Activated CD4-positive, alpha-beta T cell treated with anti-CD3 and anti-CD28 coated beads for 36 hours (primary cell): ENCODE data around the gene GULP1. TPM values are rescaled to one million over a fixed set of nuclear protein-coding genes. Genes with fewer than 3 reads are reported as not detected.

Experiments
- ATAC-seq: fragments of 200-7000 bp; cut with Tn5 transposase; one replicate; pipeline ENCODE4 v1.10.0; 2021; ENCODE audit warnings: mild to moderate bottlenecking, moderate library complexity
- CTCF ChIA-PET: fragments of 350-600 bp; sonication (Branson Sonifier 250); formaldehyde crosslinking; loops from one replicate; lab custom pipeline; 2021; ENCODE audit warnings: antibody characterized with exemption; lab: Charles Lee
- POLR2A ChIA-PET: fragments of 350-600 bp; sonication (Branson Sonifier 250); formaldehyde crosslinking; loops from one replicate; lab custom pipeline; 2021; ENCODE audit warnings: antibody characterized with exemption, inconsistent platforms; lab: Charles Lee
- DNase-seq: peaks from one replicate; pipeline ENCODE4 v3.0.0-alpha.2; 2020
- H3K27ac Mint-ChIP-seq: one replicate; pipeline ENCODE4 v1.8.0; 2021; ENCODE audit warnings: mixed read lengths
- H3K27me3 Mint-ChIP-seq: one replicate; pipeline ENCODE4 v1.8.0; 2021; ENCODE audit warnings: mixed read lengths
- H3K36me3 Mint-ChIP-seq: one replicate; pipeline ENCODE4 v1.8.0; 2021; ENCODE audit warnings: low read depth, mixed read lengths
- H3K4me1 Mint-ChIP-seq: one replicate; pipeline ENCODE4 v1.8.0; 2021; ENCODE audit warnings: mixed read lengths
- H3K4me3 Mint-ChIP-seq: one replicate; pipeline ENCODE4 v1.8.0; 2021; ENCODE audit warnings: mild to moderate bottlenecking, moderate library complexity, mixed read lengths
- H3K9me3 Mint-ChIP-seq: one replicate; pipeline ENCODE4 v1.8.0; 2021; ENCODE audit warnings: low read depth, mixed read lengths
- intact Hi-C, 2 experiments: fragments of 100-400 bp; cut with DNase I in 1 of 2; cut with micrococcal nuclease in 1 of 2; formaldehyde crosslinking; loops; one replicate each; pipeline versions ENCODE4 v1.14.2 to v1.15.1; 2022 to 2024; cut with DNase I, micrococcal nuclease
- total RNA-seq, 2 experiments: library from RNA; stranded (reverse); gene quantifications; one replicate each; pipeline ENCODE4 v1.2.3, GENCODE V29; 2021

The GULP1 gene
- total RNA-seq, 2 experiments from 2014 or later, result not detected

DNA sequence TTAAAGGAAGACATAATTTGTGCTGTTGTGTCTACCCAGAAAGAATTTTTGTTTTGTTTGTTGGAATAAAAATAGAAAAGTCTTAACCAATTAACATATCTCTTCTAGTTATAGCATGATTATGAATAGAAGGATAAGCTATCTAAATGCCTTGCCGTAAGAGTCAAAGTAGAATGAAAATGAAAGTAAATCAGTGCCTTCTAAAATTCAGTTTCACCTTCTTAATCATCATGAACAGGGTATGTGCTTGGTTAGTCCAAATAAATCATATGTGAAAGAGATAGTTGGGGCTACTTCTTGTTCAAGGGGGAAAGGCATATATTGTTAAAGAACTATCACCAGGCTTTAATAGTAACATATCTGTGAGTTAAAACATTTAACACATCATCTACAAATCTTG, 91.5 kb downstream of the GULP1 start:
- intact Hi-C loops, result no loop called here
- no peaks in the 10 kb centered on the region for H3K4me1 Mint-ChIP-seq
- H3K4me3 Mint-ChIP-seq, result no peak overlapping the region
- no peak for DNase-seq
- CTCF ChIA-PET, result interaction anchor here (0.7 kb wide), 1 partner anchor 534 kb away, joined by 3 read pairs; no protein-coding TSS in a partner anchor
- H3K9me3 Mint-ChIP-seq, result peaks cover 7% of the 10 kb centered on the region
- no peak for ATAC-seq
- POLR2A ChIA-PET, result no interaction called here
- H3K27me3 Mint-ChIP-seq, result no peaks in the 10 kb centered on the region
- no peak overlapping the region for H3K27ac Mint-ChIP-seq
- H3K36me3 Mint-ChIP-seq, result no peaks in the 10 kb centered on the region

DNA sequence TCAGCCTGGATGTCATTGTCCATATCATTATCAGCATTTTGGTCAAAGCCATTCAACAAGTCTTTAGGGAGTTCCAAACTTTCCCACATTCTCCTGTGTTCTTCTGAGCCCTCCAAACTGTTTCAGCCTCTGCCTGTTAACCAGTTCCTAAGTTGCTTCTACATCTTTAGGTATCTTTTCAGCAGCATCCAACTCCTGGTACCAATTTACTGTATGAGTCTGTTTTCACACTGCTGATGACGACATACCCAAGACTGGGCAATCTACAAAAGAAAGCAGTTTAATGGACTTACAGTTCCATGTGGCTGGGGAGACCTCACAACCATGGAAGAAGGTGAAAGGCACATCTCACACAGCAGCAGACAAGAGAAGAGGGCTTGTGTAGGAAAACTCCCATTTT, 94.2 kb downstream of the GULP1 start:
- no peaks in the 10 kb centered on the region for H3K27me3 Mint-ChIP-seq
- peaks cover 7% of the 10 kb centered on the region for H3K9me3 Mint-ChIP-seq
- DNase-seq (no peak), ATAC-seq (no peak)
- no peaks in the 10 kb centered on the region for H3K36me3 Mint-ChIP-seq
- H3K4me1 Mint-ChIP-seq, result no peaks in the 10 kb centered on the region
- CTCF ChIA-PET, result no interaction called here
- intact Hi-C loops, result no loop called here
- POLR2A ChIA-PET, result no interaction called here
- no peak overlapping the region for H3K4me3 Mint-ChIP-seq
- H3K27ac Mint-ChIP-seq, result no peak overlapping the region

DNA sequence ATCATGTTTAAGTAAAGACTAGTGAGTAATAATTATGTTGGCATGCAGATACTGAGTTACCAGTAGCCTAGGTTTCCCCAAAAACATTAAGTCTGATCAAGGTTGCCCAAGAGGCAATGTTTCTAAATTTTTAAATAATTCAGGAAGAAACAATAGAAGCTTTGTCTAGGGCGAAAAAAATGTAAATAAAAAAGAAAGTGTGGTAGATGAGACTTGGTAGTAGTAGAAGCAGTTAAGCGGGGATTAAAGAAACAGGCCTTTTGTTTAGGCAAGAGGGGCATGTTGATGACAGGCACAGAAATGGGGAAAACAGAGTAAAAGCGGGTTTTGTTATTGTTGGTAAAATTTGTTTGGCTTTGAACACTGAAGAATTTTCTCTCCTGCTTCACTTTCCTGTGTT, 97.2 kb downstream of the GULP1 start:
- no peak overlapping the region for H3K4me3 Mint-ChIP-seq
- ATAC-seq (no peak), DNase-seq (no peak)
- intact Hi-C loops, result no loop called here
- H3K27ac Mint-ChIP-seq, result no peak overlapping the region
- no peaks in the 10 kb centered on the region for H3K36me3 Mint-ChIP-seq
- no peaks in the 10 kb centered on the region for H3K4me1 Mint-ChIP-seq
- POLR2A ChIA-PET, result no interaction called here
- peaks cover 7% of the 10 kb centered on the region for H3K9me3 Mint-ChIP-seq
- CTCF ChIA-PET, result no interaction called here
- peaks cover 1% of the 10 kb centered on the region for H3K27me3 Mint-ChIP-seq

DNA sequence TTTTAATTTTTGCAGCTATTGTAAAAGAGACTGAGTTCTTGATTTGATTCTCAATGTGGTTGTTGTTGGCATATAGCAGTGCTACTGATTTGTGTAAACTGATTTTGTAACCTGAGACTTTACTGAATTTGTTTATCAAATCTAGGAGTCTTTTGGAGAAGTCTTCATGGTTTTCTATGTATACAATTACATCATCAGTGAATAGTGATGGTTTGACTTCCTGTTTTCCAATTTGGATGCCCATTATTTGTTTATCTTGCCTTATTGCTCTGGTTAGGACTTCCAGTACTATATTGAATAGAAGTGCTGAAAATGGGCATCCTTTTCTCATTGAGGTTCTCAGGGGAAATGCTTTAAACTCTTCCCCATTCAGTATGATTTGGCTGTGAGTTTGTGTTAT, 99.7 kb downstream of the GULP1 start:
- H3K36me3 Mint-ChIP-seq, result no peaks in the 10 kb centered on the region
- intact Hi-C loops, result no loop called here
- H3K27ac Mint-ChIP-seq, result no peak overlapping the region
- no peak overlapping the region for H3K4me3 Mint-ChIP-seq
- ChIA-PET POLR2A (no interaction called here), CTCF (no interaction called here)
- H3K9me3 Mint-ChIP-seq, result peaks cover 2% of the 10 kb centered on the region
- H3K27me3 Mint-ChIP-seq, result peaks cover 1% of the 10 kb centered on the region
- no peaks in the 10 kb centered on the region for H3K4me1 Mint-ChIP-seq
- ATAC-seq (no peak), DNase-seq (no peak)

DNA sequence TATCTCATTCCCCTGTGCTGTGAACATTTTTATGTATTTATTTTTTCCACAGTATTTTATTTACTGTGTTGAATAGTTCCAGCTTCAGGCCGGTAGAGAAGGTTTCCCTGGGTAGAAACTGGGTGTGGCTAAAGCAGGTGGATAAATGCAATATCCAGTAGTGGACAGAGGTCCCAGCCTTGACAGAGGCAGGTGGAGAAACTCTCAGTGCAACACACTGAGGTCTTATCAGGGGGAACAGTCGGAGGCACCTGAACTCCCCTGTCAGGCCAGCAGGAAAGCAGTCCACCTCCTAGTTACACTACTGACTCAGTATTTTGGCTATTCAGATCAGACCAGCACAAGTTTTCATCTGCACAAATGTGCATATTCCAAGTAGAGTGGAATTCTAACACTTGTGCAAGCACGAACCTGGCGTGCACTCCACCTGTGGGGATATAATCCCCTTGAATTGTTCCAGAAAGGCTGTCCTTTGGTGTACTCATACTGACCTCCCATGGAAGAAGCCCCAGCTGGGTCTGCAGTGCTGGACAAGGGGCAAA, 103.3 kb downstream of the GULP1 start:
- Mint-ChIP-seq H3K27ac (no peak overlapping the region), H3K9me3 (peaks cover 2% of the 10 kb centered on the region), H3K4me1 (no peaks in the 10 kb centered on the region), H3K36me3 (no peaks in the 10 kb centered on the region), H3K4me3 (no peak overlapping the region), H3K27me3 (peaks cover 1% of the 10 kb centered on the region)
- no peak for ATAC-seq
- CTCF ChIA-PET, result no interaction called here
- intact Hi-C loops, result no loop called here
- DNase-seq, result no peak
- POLR2A ChIA-PET, result no interaction called here

DNA sequence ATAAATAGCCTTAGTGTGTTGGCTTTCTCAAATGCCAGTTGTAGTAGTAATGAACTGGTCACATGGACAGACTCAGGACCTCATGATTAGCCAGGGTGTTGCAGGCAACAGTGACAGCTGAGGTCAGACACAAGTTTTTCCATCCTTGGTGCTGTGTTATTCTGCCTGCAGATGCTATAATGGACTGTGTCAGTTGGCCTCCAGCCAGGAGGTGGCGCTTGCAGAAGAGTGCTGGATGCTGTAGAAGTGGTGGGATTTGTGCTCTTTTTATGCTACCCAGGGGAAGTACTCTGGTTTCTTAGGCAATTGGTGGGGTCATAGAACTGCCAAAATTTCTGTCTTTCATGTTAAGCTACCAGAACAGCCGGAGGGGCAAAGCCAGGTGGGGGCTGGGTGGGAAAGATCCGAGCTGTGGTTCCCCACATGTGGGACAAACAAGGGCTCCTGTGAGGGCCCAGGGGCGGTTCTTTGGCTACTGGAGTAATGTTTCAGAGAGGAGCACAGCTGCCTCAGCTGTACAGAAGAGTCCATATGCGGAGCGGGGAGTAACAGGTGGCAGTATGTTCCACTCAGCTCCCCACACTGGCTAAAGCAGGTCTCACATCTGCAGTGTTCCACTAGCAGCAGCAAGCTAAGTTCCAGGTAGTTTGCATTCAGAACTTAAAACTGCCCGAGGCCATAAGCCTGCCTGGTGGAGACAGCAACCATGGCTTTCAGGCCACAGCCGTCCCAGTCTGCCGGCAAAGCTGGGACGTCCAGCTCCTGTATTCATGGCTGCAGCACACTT, 104.4 kb downstream of the GULP1 start:
- intact Hi-C loops, result no loop called here
- H3K27me3 Mint-ChIP-seq, result peaks cover 1% of the 10 kb centered on the region
- CTCF ChIA-PET, result interaction anchor here (0.6 kb wide), 1 partner anchor 357 kb away, joined by 3 read pairs; no protein-coding TSS in a partner anchor
- H3K4me3 Mint-ChIP-seq, result no peak overlapping the region
- POLR2A ChIA-PET, result no interaction called here
- ATAC-seq (no peak), DNase-seq (no peak)
- no peaks in the 10 kb centered on the region for H3K4me1 Mint-ChIP-seq
- H3K36me3 Mint-ChIP-seq, result no peaks in the 10 kb centered on the region
- H3K9me3 Mint-ChIP-seq, result peaks cover 2% of the 10 kb centered on the region
- no peak overlapping the region for H3K27ac Mint-ChIP-seq

DNA sequence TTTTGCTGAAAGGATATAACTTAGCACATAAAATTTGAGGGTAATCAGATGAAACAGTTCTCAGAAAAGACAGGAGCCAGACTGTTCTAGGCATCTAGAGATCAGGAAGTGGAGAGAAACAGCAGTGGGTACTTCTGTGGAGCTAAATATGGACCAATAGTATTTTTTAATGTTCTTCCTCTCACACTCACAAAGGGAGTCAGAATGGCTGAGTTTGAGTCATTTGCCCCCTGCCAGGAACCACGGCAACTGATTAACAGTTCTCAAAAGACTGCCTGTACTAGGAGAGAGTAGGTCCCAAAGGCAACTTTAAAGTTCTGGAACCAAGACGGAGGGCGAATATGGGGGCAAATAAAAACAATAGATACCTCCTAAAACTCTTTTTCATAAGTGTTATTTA, 107.5 kb downstream of the GULP1 start:
- Mint-ChIP-seq H3K27me3 (no peaks in the 10 kb centered on the region), H3K9me3 (peaks cover 2% of the 10 kb centered on the region), H3K4me3 (no peak overlapping the region), H3K36me3 (no peaks in the 10 kb centered on the region), H3K4me1 (no peaks in the 10 kb centered on the region), H3K27ac (no peak overlapping the region)
- ATAC-seq (no peak), DNase-seq (no peak)
- ChIA-PET CTCF (no interaction called here), POLR2A (no interaction called here)
- intact Hi-C loops, result no loop called here

DNA sequence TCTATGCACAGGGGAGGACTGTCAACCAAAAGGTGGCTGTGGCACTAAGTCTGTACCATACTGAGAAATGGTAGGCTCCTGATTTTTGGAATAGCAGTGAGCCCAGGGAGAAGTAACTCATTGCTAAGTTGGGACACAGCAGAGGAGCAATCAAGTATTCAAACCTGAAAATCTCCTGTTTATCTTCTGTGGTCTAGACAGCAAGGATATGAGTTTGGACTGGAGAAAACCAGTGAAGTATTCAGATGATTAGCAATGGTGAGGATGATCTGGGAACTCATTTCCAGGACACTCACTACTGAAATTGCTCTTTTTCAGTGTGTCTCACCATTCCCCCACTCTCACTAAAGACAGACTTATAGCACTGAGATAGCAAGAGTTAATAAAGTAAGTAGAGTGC, 112.0 kb downstream of the GULP1 start:
- no peaks in the 10 kb centered on the region for H3K36me3 Mint-ChIP-seq
- H3K9me3 Mint-ChIP-seq, result peaks cover 10% of the 10 kb centered on the region
- ATAC-seq, result no peak
- no peak overlapping the region for H3K27ac Mint-ChIP-seq
- H3K27me3 Mint-ChIP-seq, result no peaks in the 10 kb centered on the region
- intact Hi-C loops, result no loop called here
- no peaks in the 10 kb centered on the region for H3K4me1 Mint-ChIP-seq
- H3K4me3 Mint-ChIP-seq, result no peak overlapping the region
- POLR2A ChIA-PET, result no interaction called here
- CTCF ChIA-PET, result no interaction called here
- DNase-seq, result no peak

DNA sequence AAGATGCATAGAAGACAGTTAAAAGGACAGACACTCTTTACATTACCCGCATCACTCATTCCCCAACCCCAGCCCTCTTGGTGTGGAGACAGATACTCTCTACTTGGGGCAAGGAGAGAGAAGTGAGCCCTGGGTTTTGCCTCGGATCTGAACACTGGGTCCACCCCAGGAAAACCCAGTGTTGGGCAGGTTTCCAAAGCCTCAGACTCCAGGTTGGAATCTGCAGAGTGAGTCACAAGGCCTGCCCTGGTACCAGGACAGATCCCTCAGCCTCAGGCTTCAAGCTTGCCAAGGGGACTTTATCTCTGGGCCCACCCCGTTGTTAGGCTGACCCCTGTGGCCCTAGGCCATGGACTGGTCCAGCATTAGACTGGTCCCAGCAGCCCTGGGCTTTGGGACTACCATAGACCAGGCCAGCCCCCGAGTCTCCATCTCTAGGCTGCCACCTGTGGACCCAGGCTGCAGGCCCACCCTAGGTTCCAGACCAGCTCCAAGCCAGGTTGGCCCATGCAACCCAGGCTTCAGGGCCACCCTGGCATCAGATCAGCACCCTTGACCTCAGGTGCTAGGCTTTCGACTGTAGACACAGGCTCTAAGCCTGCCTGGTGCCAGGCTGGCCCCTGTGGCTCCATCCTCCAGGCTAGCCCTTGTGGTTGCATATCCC, 112.8 kb downstream of the GULP1 start:
- ATAC-seq (no peak), DNase-seq (no peak)
- Mint-ChIP-seq H3K4me3 (no peak overlapping the region), H3K36me3 (no peaks in the 10 kb centered on the region), H3K27ac (no peak overlapping the region), H3K9me3 (peaks cover 10% of the 10 kb centered on the region), H3K27me3 (no peaks in the 10 kb centered on the region), H3K4me1 (no peaks in the 10 kb centered on the region)
- POLR2A ChIA-PET, result no interaction called here
- intact Hi-C loops, result no loop called here
- CTCF ChIA-PET, result no interaction called here

DNA sequence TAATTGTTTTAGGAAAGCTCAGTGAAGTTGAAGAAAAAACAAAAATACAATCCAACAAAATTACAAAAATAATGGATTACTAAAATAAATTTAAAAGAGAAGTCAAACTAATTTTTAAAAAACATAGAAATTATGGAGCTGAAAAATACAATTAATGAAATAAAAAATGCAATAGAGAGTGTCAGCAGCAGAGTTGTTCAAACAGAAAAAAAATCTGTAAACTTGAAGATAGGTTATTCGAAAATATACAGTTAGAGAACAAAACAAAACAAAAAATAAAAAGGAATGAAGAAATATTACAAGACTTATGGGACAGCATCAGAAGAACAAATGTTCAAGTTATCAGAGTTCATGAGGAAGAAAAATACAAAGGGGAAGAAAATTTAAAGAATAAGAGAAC, 114.7 kb downstream of the GULP1 start:
- POLR2A ChIA-PET, result no interaction called here
- CTCF ChIA-PET, result no interaction called here

DNA sequence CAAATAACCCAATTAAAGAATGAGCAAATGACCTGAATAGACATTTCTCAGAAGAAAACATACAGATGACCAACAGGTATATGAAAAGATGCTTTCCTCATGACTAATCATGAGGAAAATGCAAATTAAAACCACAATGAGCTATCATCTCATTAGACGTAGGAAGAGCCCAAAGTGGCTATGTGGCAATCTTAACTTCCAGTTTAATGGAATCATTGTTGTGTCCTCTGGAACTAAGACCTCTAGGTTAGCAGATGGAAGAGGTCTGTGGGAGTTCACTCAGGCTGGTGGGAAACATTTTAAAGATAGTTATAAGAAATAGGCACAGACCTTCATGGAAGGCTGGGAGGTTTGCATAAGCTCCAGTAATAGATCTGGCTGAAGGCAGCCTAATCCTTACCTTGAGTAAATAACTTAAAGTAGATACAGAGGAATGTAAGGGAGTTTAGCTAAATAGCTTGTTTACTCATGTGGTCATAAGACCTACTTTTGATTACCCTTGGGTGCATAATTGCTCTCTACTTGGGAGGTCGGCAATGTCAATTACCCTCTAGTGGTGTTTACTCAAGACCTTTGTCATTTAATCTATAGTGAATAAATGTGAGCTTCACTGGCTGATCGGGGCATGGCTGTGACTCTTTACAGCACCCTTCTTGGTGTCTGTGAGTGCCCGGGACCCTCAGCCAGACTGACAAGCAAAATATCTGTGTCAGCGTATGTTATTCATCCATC, 119.0 kb downstream of the GULP1 start:
- Mint-ChIP-seq H3K4me3 (no peak overlapping the region), H3K27ac (no peak overlapping the region), H3K36me3 (no peaks in the 10 kb centered on the region), H3K27me3 (no peaks in the 10 kb centered on the region), H3K9me3 (peaks cover 10% of the 10 kb centered on the region), H3K4me1 (no peaks in the 10 kb centered on the region)
- ATAC-seq (no peak), DNase-seq (no peak)
- ChIA-PET CTCF (interaction anchor here (1.3 kb wide), 1 partner anchor 19 kb away, joined by 3 read pairs; no protein-coding TSS in a partner anchor), POLR2A (no interaction called here)
- intact Hi-C loops, result no loop called here

More for the DNA sequence above, 114.7 kb downstream of the GULP1 start:
- H3K27ac Mint-ChIP-seq, result no peak overlapping the region
- intact Hi-C loops, result no loop called here
- no peaks in the 10 kb centered on the region for H3K27me3 Mint-ChIP-seq
- H3K4me3 Mint-ChIP-seq, result no peak overlapping the region
- no peaks in the 10 kb centered on the region for H3K4me1 Mint-ChIP-seq
- ATAC-seq, result no peak
- H3K36me3 Mint-ChIP-seq, result no peaks in the 10 kb centered on the region
- H3K9me3 Mint-ChIP-seq, result peaks cover 11% of the 10 kb centered on the region
- no peak for DNase-seq
